T-helper 17 cell (primary cell): ENCODE measurements around the gene SELE. TPM values are rescaled to one million over a fixed set of nuclear protein-coding genes. Genes with fewer than 3 reads are reported as not detected.

Source experiments
- ATAC-seq: fragments of 150-1000 bp; cut with Tn5 transposase; 2 replicates; pipeline ENCODE4 v1.10.0; 2021; ENCODE audit warnings: mild to moderate bottlenecking, moderate library complexity
- DNase-seq, 3 donors: peaks; one replicate each; pipeline versions ENCODE4 v3.0.0 to v3.0.0-alpha.2; 2020 to 2021
- H3K9me3 ChIP-seq: one replicate; pipeline ENCODE4 v1.7.0; 2013; ENCODE audit warnings: low read length, mild to moderate bottlenecking; ENCODE audit not compliant: control insufficient read depth, poor library complexity, severe bottlenecking
- H3K27ac Mint-ChIP-seq: one replicate; pipeline ENCODE4 v1.8.0; 2022; ENCODE audit warnings: mild to moderate bottlenecking, moderate library complexity, mixed read lengths
- H3K27me3 Mint-ChIP-seq: one replicate; pipeline ENCODE4 v1.8.0; 2022; ENCODE audit warnings: mixed read lengths
- H3K36me3 Mint-ChIP-seq: one replicate; pipeline ENCODE4 v1.8.0; 2022; ENCODE audit warnings: low read depth, mixed read lengths
- H3K4me1 Mint-ChIP-seq: one replicate; pipeline ENCODE4 v1.8.0; 2022; ENCODE audit warnings: mild to moderate bottlenecking, mixed read lengths
- H3K4me3 Mint-ChIP-seq: one replicate; pipeline ENCODE4 v1.8.0; 2022; ENCODE audit warnings: mild to moderate bottlenecking, moderate library complexity, mixed read lengths
- total RNA-seq, 4 donors: library from RNA in 2 of 4; stranded (reverse) in 2 of 4; gene quantifications; one replicate each; pipeline ENCODE4 v1.2.3 and lab custom pipeline; 2022 to 2026

The SELE gene, protein sequence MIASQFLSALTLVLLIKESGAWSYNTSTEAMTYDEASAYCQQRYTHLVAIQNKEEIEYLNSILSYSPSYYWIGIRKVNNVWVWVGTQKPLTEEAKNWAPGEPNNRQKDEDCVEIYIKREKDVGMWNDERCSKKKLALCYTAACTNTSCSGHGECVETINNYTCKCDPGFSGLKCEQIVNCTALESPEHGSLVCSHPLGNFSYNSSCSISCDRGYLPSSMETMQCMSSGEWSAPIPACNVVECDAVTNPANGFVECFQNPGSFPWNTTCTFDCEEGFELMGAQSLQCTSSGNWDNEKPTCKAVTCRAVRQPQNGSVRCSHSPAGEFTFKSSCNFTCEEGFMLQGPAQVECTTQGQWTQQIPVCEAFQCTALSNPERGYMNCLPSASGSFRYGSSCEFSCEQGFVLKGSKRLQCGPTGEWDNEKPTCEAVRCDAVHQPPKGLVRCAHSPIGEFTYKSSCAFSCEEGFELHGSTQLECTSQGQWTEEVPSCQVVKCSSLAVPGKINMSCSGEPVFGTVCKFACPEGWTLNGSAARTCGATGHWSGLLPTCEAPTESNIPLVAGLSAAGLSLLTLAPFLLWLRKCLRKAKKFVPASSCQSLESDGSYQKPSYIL
- total RNA-seq (not detected), total RNA-seq (lab: John Stamatoyannopoulos, UW) (0 reads per million in 2 donors)

DNA sequence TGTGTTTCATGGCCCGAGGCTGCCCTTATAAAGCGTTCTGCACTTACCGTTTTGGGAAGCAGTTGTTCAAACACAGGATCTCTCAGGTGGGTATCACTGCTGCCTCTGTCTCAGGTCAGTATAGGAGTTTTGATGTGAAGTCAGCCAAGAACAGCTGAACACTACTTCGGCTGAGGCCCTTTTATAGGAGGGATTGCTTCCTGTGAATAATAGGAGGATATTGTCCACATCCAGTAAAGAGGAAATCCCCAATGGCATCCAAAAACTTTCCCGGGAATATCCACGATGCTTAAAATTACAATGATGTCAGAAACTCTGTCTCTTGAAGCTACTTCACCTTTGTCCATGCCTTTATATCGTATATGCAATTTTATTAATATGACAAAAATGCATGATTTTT lies at the start of gene SELE:
TSS of gene SELE (minus strand) at position 156 of the 400 bp plus-strand sequence. CDS start 467 bp downstream, outside the sequence.
- no peak for ATAC-seq
- H3K27ac Mint-ChIP-seq = no peak within 1 kb of the TSS
- H3K4me1 Mint-ChIP-seq = peaks cover 3% of the 10 kb centered on the region
- no peaks in the 10 kb centered on the region for H3K9me3 ChIP-seq
- H3K4me3 Mint-ChIP-seq = no peak within 1 kb of the TSS
- no peaks in the 10 kb centered on the region for H3K36me3 Mint-ChIP-seq
- peaks cover 54% of the 10 kb centered on the region for H3K27me3 Mint-ChIP-seq
- DNase-seq = no peak

DNA sequence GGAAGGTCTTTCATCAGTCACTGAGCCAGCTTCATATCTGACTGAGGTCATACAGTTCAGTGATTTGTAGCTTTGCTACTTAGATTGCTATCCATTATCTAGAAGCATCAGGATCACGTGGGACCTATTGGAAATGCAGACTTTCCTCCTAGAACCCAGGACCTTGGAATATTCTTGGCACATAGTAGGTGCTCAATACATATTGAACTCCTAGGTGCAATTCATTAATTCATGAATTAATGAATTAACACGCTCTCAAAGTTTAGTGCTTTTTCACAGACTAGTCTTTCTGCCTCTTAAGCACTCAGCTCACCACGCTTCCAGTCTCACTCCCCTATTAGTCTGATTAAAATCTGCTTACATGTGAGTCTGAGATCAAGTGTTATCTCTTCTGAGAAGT lies 48.7 kb upstream of the SELE start:
- Mint-ChIP-seq H3K27ac (no peak overlapping the region), H3K4me1 (no peaks in the 10 kb centered on the region), H3K4me3 (no peak overlapping the region), H3K27me3 (peaks cover 43% of the 10 kb centered on the region), H3K36me3 (peaks cover 3% of the 10 kb centered on the region)
- no peak for DNase-seq
- no peaks in the 10 kb centered on the region for H3K9me3 ChIP-seq
- no peak for ATAC-seq

GRCh38 chr1:169779970-169780369 lies 46.1 kb upstream of the SELE start:
- ATAC-seq = no peak
- peaks cover 3% of the 10 kb centered on the region for H3K4me1 Mint-ChIP-seq

GRCh38 chr1:169779150-169779549 lies 45.3 kb upstream of the SELE start:
- ATAC-seq = no peak
- H3K4me1 Mint-ChIP-seq = peaks cover 3% of the 10 kb centered on the region
- H3K4me3 Mint-ChIP-seq = no peak overlapping the region
- peaks cover 3% of the 10 kb centered on the region for H3K36me3 Mint-ChIP-seq
- no peaks in the 10 kb centered on the region for H3K9me3 ChIP-seq
- DNase-seq = no peak
- peaks cover 22% of the 10 kb centered on the region for H3K27me3 Mint-ChIP-seq
- H3K27ac Mint-ChIP-seq = peak overlapping the region; percentile 51

More at GRCh38 chr1:169779970-169780369, 46.1 kb upstream of the SELE start:
- no peak overlapping the region for H3K4me3 Mint-ChIP-seq
- DNase-seq = no peak
- no peaks in the 10 kb centered on the region for H3K9me3 ChIP-seq
- H3K36me3 Mint-ChIP-seq = peaks cover 3% of the 10 kb centered on the region
- H3K27me3 Mint-ChIP-seq = peaks cover 30% of the 10 kb centered on the region
- peak overlapping the region; percentile 51 for H3K27ac Mint-ChIP-seq

DNA sequence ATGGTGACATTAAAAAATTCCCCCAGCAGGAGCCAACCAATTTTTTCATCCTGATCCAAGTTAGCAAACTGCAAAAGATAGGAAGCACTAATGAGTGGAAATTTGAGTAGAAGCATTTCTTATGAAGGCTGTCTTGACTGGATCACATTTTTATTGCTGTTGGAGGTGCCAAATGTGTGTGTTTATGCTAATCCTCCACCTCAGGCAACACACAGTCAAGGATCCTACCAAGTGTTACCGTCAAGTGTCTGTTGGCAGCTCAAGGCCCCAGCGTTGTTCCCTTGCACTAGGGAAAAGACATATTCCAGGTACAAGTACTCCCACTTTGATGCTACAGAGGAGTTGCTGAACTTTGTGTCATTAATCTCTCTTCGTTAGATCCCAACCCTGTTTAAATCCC lies 42.6 kb upstream of the SELE start:
- Mint-ChIP-seq H3K27me3 (no peaks in the 10 kb centered on the region), H3K4me3 (no peak overlapping the region), H3K27ac (no peak overlapping the region), H3K4me1 (peaks cover 3% of the 10 kb centered on the region), H3K36me3 (no peaks in the 10 kb centered on the region)
- DNase-seq (no peak), ATAC-seq (no peak)
- H3K9me3 ChIP-seq = no peaks in the 10 kb centered on the region

DNA sequence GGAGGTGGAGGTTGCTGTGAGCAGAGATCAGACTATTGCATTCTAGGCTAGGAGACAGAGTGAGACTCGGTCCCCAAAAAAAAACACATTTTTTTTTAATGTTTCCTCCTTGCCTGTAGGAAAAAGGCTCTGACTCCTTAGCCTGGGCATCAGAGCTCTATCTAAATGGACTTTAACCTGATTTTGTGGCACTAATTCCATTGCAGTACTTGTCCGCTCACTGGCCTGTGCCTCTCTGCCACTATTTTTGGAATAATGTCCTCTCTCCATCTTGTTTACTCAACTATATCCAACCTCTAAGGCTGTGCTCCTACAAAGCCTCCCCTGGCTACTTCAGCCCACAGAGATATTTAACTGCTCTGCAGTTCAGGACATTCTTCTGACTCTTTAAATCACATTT lies 34.3 kb upstream of the SELE start:
- Mint-ChIP-seq H3K27ac (no peak overlapping the region), H3K27me3 (peaks cover 22% of the 10 kb centered on the region), H3K4me1 (no peaks in the 10 kb centered on the region), H3K36me3 (peaks cover 2% of the 10 kb centered on the region), H3K4me3 (no peak overlapping the region)
- ATAC-seq = no peak
- H3K9me3 ChIP-seq = no peaks in the 10 kb centered on the region
- no peak for DNase-seq

- no peaks in the 10 kb centered on the region for H3K4me1 Mint-ChIP-seq
- DNase-seq = no peak
- no peak for ATAC-seq
- H3K27me3 Mint-ChIP-seq = peaks cover 27% of the 10 kb centered on the region
- no peak overlapping the region for H3K27ac Mint-ChIP-seq
- H3K9me3 ChIP-seq = no peaks in the 10 kb centered on the region
- no peak overlapping the region for H3K4me3 Mint-ChIP-seq
- H3K36me3 Mint-ChIP-seq = peaks cover 2% of the 10 kb centered on the region
These were observed 31.9 kb upstream of the SELE start for GRCh38 chr1:169765580-169766331.

- peaks cover 27% of the 10 kb centered on the region for H3K27me3 Mint-ChIP-seq
- no peaks in the 10 kb centered on the region for H3K4me1 Mint-ChIP-seq
- no peaks in the 10 kb centered on the region for H3K9me3 ChIP-seq
- H3K27ac Mint-ChIP-seq = no peak overlapping the region
- no peak overlapping the region for H3K4me3 Mint-ChIP-seq
- DNase-seq = no peak
- no peak for ATAC-seq
- H3K36me3 Mint-ChIP-seq = peaks cover 2% of the 10 kb centered on the region
These were observed 31.0 kb upstream of the SELE start for GRCh38 chr1:169764919-169765318.

DNA sequence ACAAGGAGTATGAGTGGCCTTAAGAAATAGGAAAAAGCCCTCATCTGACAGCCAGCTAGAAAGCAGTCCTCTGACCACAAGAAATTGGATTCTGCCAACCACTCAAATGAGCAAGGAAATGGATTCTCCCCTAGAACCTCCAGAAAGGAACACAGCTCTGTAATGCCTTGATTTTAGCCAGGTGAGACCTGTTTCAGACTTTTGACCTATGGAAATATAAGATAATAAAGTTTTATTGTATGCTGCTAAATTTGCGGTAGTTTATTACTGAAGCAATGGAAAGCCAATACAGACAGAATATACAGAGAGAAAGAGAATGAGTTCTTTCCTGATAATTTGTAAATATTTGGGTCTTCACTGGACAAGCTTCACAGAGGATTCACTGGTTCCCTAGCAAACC lies 28.8 kb upstream of the SELE start:
- H3K36me3 Mint-ChIP-seq = peaks cover 2% of the 10 kb centered on the region

GRCh38 chr1:169759038-169759437 lies 25.2 kb upstream of the SELE start:
- Mint-ChIP-seq H3K4me1 (no peaks in the 10 kb centered on the region), H3K36me3 (no peaks in the 10 kb centered on the region), H3K4me3 (no peak overlapping the region), H3K27ac (no peak overlapping the region), H3K27me3 (peaks cover 32% of the 10 kb centered on the region)
- no peaks in the 10 kb centered on the region for H3K9me3 ChIP-seq
- ATAC-seq (no peak), DNase-seq (no peak)

More for the DNA sequence above, 28.8 kb upstream of the SELE start:
- Mint-ChIP-seq H3K4me3 (no peak overlapping the region), H3K4me1 (no peaks in the 10 kb centered on the region), H3K27ac (no peak overlapping the region), H3K27me3 (peaks cover 28% of the 10 kb centered on the region)
- no peaks in the 10 kb centered on the region for H3K9me3 ChIP-seq
- DNase-seq (no peak), ATAC-seq (no peak)

GRCh38 chr1:169753549-169753948 lies 19.7 kb upstream of the SELE start:
- Mint-ChIP-seq H3K27ac (no peak overlapping the region), H3K4me3 (no peak overlapping the region), H3K27me3 (peaks cover 29% of the 10 kb centered on the region), H3K4me1 (no peaks in the 10 kb centered on the region), H3K36me3 (no peaks in the 10 kb centered on the region)
- H3K9me3 ChIP-seq = no peaks in the 10 kb centered on the region
- DNase-seq = no peak
- ATAC-seq = no peak

GRCh38 chr1:169750041-169750440 lies 16.2 kb upstream of the SELE start:
- H3K27me3 Mint-ChIP-seq = peaks cover 27% of the 10 kb centered on the region
- H3K36me3 Mint-ChIP-seq = no peaks in the 10 kb centered on the region
- ATAC-seq (no peak), DNase-seq (no peak)
- no peaks in the 10 kb centered on the region for H3K9me3 ChIP-seq
- no peak overlapping the region for H3K27ac Mint-ChIP-seq
- no peaks in the 10 kb centered on the region for H3K4me1 Mint-ChIP-seq
- no peak overlapping the region for H3K4me3 Mint-ChIP-seq

- H3K9me3 ChIP-seq = no peaks in the 10 kb centered on the region
- Mint-ChIP-seq H3K4me3 (no peak overlapping the region), H3K4me1 (no peaks in the 10 kb centered on the region), H3K36me3 (no peaks in the 10 kb centered on the region), H3K27me3 (peaks cover 28% of the 10 kb centered on the region), H3K27ac (no peak overlapping the region)
- ATAC-seq = no peak
- DNase-seq = no peak
These were observed 12.7 kb upstream of the SELE start for GRCh38 chr1:169746550-169746949.
